Hematopoietic multipotent progenitor cell treated with erythropoietin and hydrocortisone succinate and interleukin-3 and kit ligand, for 15 days (in vitro differentiated cells): Measurements from ENCODE around the gene ARL17A.
"Not testable (repeated sequence)": the region's sequence is repeated elsewhere in the genome, so short reads cannot be mapped to it uniquely, and the experiment has no call there.

ENCODE experiments used
- DNase-seq: peaks from one replicate; pipeline ENCODE4 v3.0.0-alpha.2; 2015; ENCODE audit warnings: low spot score

The ARL17A gene

GRCh38 chr17:46548607-46549006, 30.9 kb downstream of the ARL17A start:
- DNase-seq: not testable (repeated sequence)

GRCh38 chr17:46534716-46535115, 44.8 kb downstream of the ARL17A start:
- DNase-seq: not testable (repeated sequence)

GRCh38 chr17:46512168-46512567, 67.3 kb downstream of the ARL17A start, which contains the start of gene LRRC37A2:
Gene LRRC37A2 (plus strand): TSS chr17:46512468. CDS start chr17:46512713, 245 bp downstream.
- DNase-seq: not testable (repeated sequence)

GRCh38 chr17:46505896-46506295, 73.6 kb downstream of the ARL17A start:
- not testable (repeated sequence) for DNase-seq

GRCh38 chr17:46499437-46500139, 79.9 kb downstream of the ARL17A start:
- DNase-seq: not testable (repeated sequence)

- DNase-seq: not testable (repeated sequence)
These were observed 87.5 kb downstream of the ARL17A start for GRCh38 chr17:46492021-46492420.

- not testable (repeated sequence) for DNase-seq
These were observed 98.2 kb downstream of the ARL17A start for GRCh38 chr17:46481310-46481709.

GRCh38 chr17:46478823-46479222, 100.7 kb downstream of the ARL17A start:
- not testable (repeated sequence) for DNase-seq

GRCh38 chr17:46475583-46475982, 103.9 kb downstream of the ARL17A start:
- DNase-seq: not testable (repeated sequence)

GRCh38 chr17:46474489-46474888, 105.0 kb downstream of the ARL17A start:
- DNase-seq: not testable (repeated sequence)

- not testable (repeated sequence) for DNase-seq
These were observed 111.9 kb downstream of the ARL17A start for GRCh38 chr17:46467618-46468017.
